GM19240 (cell line): ENCODE measurements around the gene FLNB.
"Not testable (repeated sequence)": the region's sequence is repeated elsewhere in the genome, so short reads cannot be mapped to it uniquely, and the experiment has no call there.

Source experiments
- DNase-seq: peaks from one replicate; pipeline ENCODE4 v3.0.0; 2011; ENCODE audit warnings: low spot score; ENCODE audit not compliant: insufficient read length

Gene FLNB

GRCh38 chr3:58200121-58200709, 192.0 kb downstream of the FLNB start:
- no peak for DNase-seq

- no peak for DNase-seq
Observed at GRCh38 chr3:58200846-58201355, 192.7 kb downstream of the FLNB start.

GRCh38 chr3:58201451-58201850, 193.2 kb downstream of the FLNB start:
- DNase-seq = not testable (repeated sequence)

- DNase-seq = no peak
Observed at GRCh38 chr3:58202917-58203360, 194.7 kb downstream of the FLNB start.

- DNase-seq = no peak
Observed at GRCh38 chr3:58203541-58203940, 195.3 kb downstream of the FLNB start.

GRCh38 chr3:58204720-58205119, 196.5 kb downstream of the FLNB start:
- no peak for DNase-seq

- DNase-seq = no peak
Observed at GRCh38 chr3:58205981-58206380, 197.8 kb downstream of the FLNB start.

- DNase-seq = no peak
Observed at GRCh38 chr3:58206406-58207011, 198.3 kb downstream of the FLNB start.

- DNase-seq = no peak
Observed at GRCh38 chr3:58207954-58208353, 199.7 kb downstream of the FLNB start.

- DNase-seq = no peak
Observed at GRCh38 chr3:58209933-58210332, 201.7 kb downstream of the FLNB start.

GRCh38 chr3:58210761-58211460, 202.7 kb downstream of the FLNB start, which contains the start of gene DNASE1L3:
DNASE1L3 (minus strand) TSS chr3:58210972; CDS start chr3:58210906, 66 bp downstream.
- no peak for DNase-seq

- DNase-seq = peak; percentile 24
Observed at GRCh38 chr3:58214484-58215316, 206.5 kb downstream of the FLNB start.

GRCh38 chr3:58215317-58216025, 207.2 kb downstream of the FLNB start:
- DNase-seq = no peak

- DNase-seq = no peak
Observed at GRCh38 chr3:58216496-58217195, 208.4 kb downstream of the FLNB start.

- no peak for DNase-seq
Observed at GRCh38 chr3:58217209-58217811, 209.1 kb downstream of the FLNB start.

- DNase-seq = no peak
Observed at GRCh38 chr3:58218904-58219303, 210.7 kb downstream of the FLNB start.
